Measurements from ENCODE around the gene ZNF462. TPM values are rescaled to one million over a fixed set of nuclear protein-coding genes. Genes with fewer than 3 reads are reported as not detected.

ZNF462 gene
- 11.5 TPM for polyA plus RNA-seq (2013, experiment 1 of 2)
- 11.7 TPM for polyA plus RNA-seq (2013, experiment 2 of 2)

- H3K18ac ChIP-seq (ENCODE audit: low read length): peak within 1 kb of the TSS; percentile 82
- peak within 1 kb of the TSS; percentile 92 for H2BK5ac ChIP-seq (ENCODE audit: low read length)
- no peaks in the 10 kb centered on the region for H3K36me3 ChIP-seq (ENCODE audit: control insufficient read depth, insufficient read depth, low read length)
- no peak within 1 kb of the TSS for H2BK15ac ChIP-seq (replicated peaks; ENCODE audit: low read depth)
- peaks cover 34% of the 10 kb centered on the region for H3K79me2 ChIP-seq (ENCODE audit: control insufficient read depth, insufficient read depth, low read length)
- peak within 1 kb of the TSS; percentile 10 for H2BK120ac ChIP-seq (ENCODE audit: low read depth, low read length)
- peak within 1 kb of the TSS; percentile 85 for H3K27ac ChIP-seq (ENCODE audit: low read depth, low read length)
- no peak within 1 kb of the TSS for H3K4ac ChIP-seq (ENCODE audit: low read depth, low read length)
- no peak within 1 kb of the TSS for H4K5ac ChIP-seq (ENCODE audit: low read length)
- peak within 1 kb of the TSS; percentile 89 for H3K9ac ChIP-seq (ENCODE audit: low read length)
- H3K4me2 ChIP-seq (ENCODE audit: low read length): peak within 1 kb of the TSS; percentile 82
- no peak within 1 kb of the TSS for H2AK5ac ChIP-seq (ENCODE audit: low read length)
- peak; percentile 96 for DNase-seq
- peak within 1 kb of the TSS; percentile 83 for H3K4me3 ChIP-seq (ENCODE audit: low read length)
- H3K23ac ChIP-seq (ENCODE audit: low read length): peak within 1 kb of the TSS; percentile 69
- peaks cover 2% of the 10 kb centered on the region for H3K79me1 ChIP-seq (ENCODE audit: low read length)
- H3K27me3 ChIP-seq (ENCODE audit: insufficient read depth, low read length, poor library complexity): peaks cover 2% of the 10 kb centered on the region
- H3K4me1 ChIP-seq (ENCODE audit: control insufficient read depth, low read depth, low read length): peaks cover 5% of the 10 kb centered on the region
- no peak within 1 kb of the TSS for H4K8ac ChIP-seq (ENCODE audit: low read depth, low read length)
- WGBS (ENCODE audit: extremely low coverage, insufficient coverage, low lambda C conversion rate): no CpG with 5 or more reads among the region's 33 CpGs
- peak within 1 kb of the TSS; percentile 94 for H3K56ac ChIP-seq (ENCODE audit: low read length)
Observed at GRCh38 chr9:106862821-106863720, at the start of gene ZNF462. Gene ZNF462, plus strand, starts transcription at chr9:106863166. Its CDS starts 60,218 bp downstream, at chr9:106923384.

- H3K79me2 ChIP-seq (ENCODE audit: control insufficient read depth, insufficient read depth, low read length): no peaks in the 10 kb centered on the region
- H3K9ac ChIP-seq (ENCODE audit: low read length): no peak overlapping the region
- no peak overlapping the region for H2AK5ac ChIP-seq (ENCODE audit: low read length)
- H4K5ac ChIP-seq (ENCODE audit: low read length): no peak overlapping the region
- DNase-seq: no peak
- H3K27me3 ChIP-seq (ENCODE audit: insufficient read depth, low read length, poor library complexity): no peaks in the 10 kb centered on the region
- H3K56ac ChIP-seq (ENCODE audit: low read length): no peak overlapping the region
- no peaks in the 10 kb centered on the region for H3K36me3 ChIP-seq (ENCODE audit: control insufficient read depth, insufficient read depth, low read length)
- H3K18ac ChIP-seq (ENCODE audit: low read length): no peak overlapping the region
- H2BK5ac ChIP-seq (ENCODE audit: low read length): no peak overlapping the region
- no peaks in the 10 kb centered on the region for H3K4me1 ChIP-seq (ENCODE audit: control insufficient read depth, low read depth, low read length)
- H3K23ac ChIP-seq (ENCODE audit: low read length): no peak overlapping the region
- no peak overlapping the region for H2BK15ac ChIP-seq (replicated peaks; ENCODE audit: low read depth)
- no peak overlapping the region for H3K4ac ChIP-seq (ENCODE audit: low read depth, low read length)
- no peak overlapping the region for H3K27ac ChIP-seq (ENCODE audit: low read depth, low read length)
- WGBS (ENCODE audit: extremely low coverage, insufficient coverage, low lambda C conversion rate): no CpG with 5 or more reads among the region's 2 CpGs
- no peak overlapping the region for H3K4me2 ChIP-seq (ENCODE audit: low read length)
- H3K4me3 ChIP-seq (ENCODE audit: low read length): no peak overlapping the region
- no peak overlapping the region for H4K8ac ChIP-seq (ENCODE audit: low read depth, low read length)
- no peaks in the 10 kb centered on the region for H3K79me1 ChIP-seq (ENCODE audit: low read length)
- H2BK120ac ChIP-seq (ENCODE audit: low read depth, low read length): no peak overlapping the region
Observed at GRCh38 chr9:106816524-106816923, 46.4 kb upstream of the ZNF462 start.

GRCh38 chr9:106818034-106818433, 44.9 kb upstream of the ZNF462 start:
- H3K4me2 ChIP-seq (ENCODE audit: low read length): no peak overlapping the region
- H3K56ac ChIP-seq (ENCODE audit: low read length): no peak overlapping the region
- H3K4me3 ChIP-seq (ENCODE audit: low read length): no peak overlapping the region
- no peaks in the 10 kb centered on the region for H3K79me1 ChIP-seq (ENCODE audit: low read length)
- WGBS (ENCODE audit: extremely low coverage, insufficient coverage, low lambda C conversion rate): no CpG with 5 or more reads among the region's 5 CpGs
- H2BK15ac ChIP-seq (replicated peaks; ENCODE audit: low read depth): no peak overlapping the region
- DNase-seq: no peak
- no peaks in the 10 kb centered on the region for H3K27me3 ChIP-seq (ENCODE audit: insufficient read depth, low read length, poor library complexity)
- no peaks in the 10 kb centered on the region for H3K36me3 ChIP-seq (ENCODE audit: control insufficient read depth, insufficient read depth, low read length)
- no peak overlapping the region for H3K4ac ChIP-seq (ENCODE audit: low read depth, low read length)
- no peak overlapping the region for H2AK5ac ChIP-seq (ENCODE audit: low read length)
- no peak overlapping the region for H3K27ac ChIP-seq (ENCODE audit: low read depth, low read length)
- H3K9ac ChIP-seq (ENCODE audit: low read length): no peak overlapping the region
- H4K5ac ChIP-seq (ENCODE audit: low read length): no peak overlapping the region
- no peak overlapping the region for H3K23ac ChIP-seq (ENCODE audit: low read length)
- H2BK120ac ChIP-seq (ENCODE audit: low read depth, low read length): no peak overlapping the region
- no peak overlapping the region for H3K18ac ChIP-seq (ENCODE audit: low read length)
- no peak overlapping the region for H4K8ac ChIP-seq (ENCODE audit: low read depth, low read length)
- no peak overlapping the region for H2BK5ac ChIP-seq (ENCODE audit: low read length)
- H3K4me1 ChIP-seq (ENCODE audit: control insufficient read depth, low read depth, low read length): no peaks in the 10 kb centered on the region
- H3K79me2 ChIP-seq (ENCODE audit: control insufficient read depth, insufficient read depth, low read length): no peaks in the 10 kb centered on the region

DNA sequence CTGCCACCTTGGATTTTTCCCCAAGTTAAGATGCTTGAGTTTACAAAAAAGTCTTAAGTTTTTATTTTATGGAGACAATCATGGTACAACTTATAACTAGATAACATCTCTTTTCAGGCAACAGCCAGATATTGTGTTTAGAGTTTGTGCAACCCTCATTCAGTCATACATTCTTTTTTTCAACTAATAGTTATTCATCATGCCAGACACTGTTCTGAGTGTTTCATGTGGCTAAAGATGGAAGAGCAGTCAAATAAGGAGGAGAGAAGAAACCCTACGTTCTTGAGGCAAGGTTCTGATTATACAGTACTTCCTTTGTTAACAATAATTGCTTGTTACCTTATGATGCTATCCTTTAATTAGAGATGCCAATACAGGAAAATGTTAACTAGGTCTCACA, 42.1 kb upstream of the ZNF462 start:
- H3K79me2 ChIP-seq (ENCODE audit: control insufficient read depth, insufficient read depth, low read length): no peaks in the 10 kb centered on the region
- no peaks in the 10 kb centered on the region for H3K36me3 ChIP-seq (ENCODE audit: control insufficient read depth, insufficient read depth, low read length)
- H3K79me1 ChIP-seq (ENCODE audit: low read length): no peaks in the 10 kb centered on the region
- H3K4me3 ChIP-seq (ENCODE audit: low read length): no peak overlapping the region
- H3K4me2 ChIP-seq (ENCODE audit: low read length): no peak overlapping the region
- no peak for DNase-seq
- no peak overlapping the region for H2BK15ac ChIP-seq (replicated peaks; ENCODE audit: low read depth)
- no peaks in the 10 kb centered on the region for H3K4me1 ChIP-seq (ENCODE audit: control insufficient read depth, low read depth, low read length)
- no peak overlapping the region for H2BK5ac ChIP-seq (ENCODE audit: low read length)
- H3K4ac ChIP-seq (ENCODE audit: low read depth, low read length): no peak overlapping the region
- H3K18ac ChIP-seq (ENCODE audit: low read length): no peak overlapping the region
- H3K27me3 ChIP-seq (ENCODE audit: insufficient read depth, low read length, poor library complexity): no peaks in the 10 kb centered on the region
- H3K56ac ChIP-seq (ENCODE audit: low read length): no peak overlapping the region
- H3K23ac ChIP-seq (ENCODE audit: low read length): no peak overlapping the region
- WGBS (ENCODE audit: extremely low coverage, insufficient coverage, low lambda C conversion rate): no CpG with 5 or more reads among the region's 1 CpG
- H3K27ac ChIP-seq (ENCODE audit: low read depth, low read length): no peak overlapping the region
- no peak overlapping the region for H2AK5ac ChIP-seq (ENCODE audit: low read length)
- no peak overlapping the region for H3K9ac ChIP-seq (ENCODE audit: low read length)
- H4K5ac ChIP-seq (ENCODE audit: low read length): no peak overlapping the region
- H2BK120ac ChIP-seq (ENCODE audit: low read depth, low read length): no peak overlapping the region
- no peak overlapping the region for H4K8ac ChIP-seq (ENCODE audit: low read depth, low read length)

GRCh38 chr9:106828070-106828469, 34.9 kb upstream of the ZNF462 start:
- Histone ChIP-seq H3K4me2 (ENCODE audit: low read length) (no peak overlapping the region), H3K23ac (ENCODE audit: low read length) (no peak overlapping the region), H2BK15ac (replicated peaks; ENCODE audit: low read depth) (no peak overlapping the region), H3K56ac (ENCODE audit: low read length) (no peak overlapping the region), H2BK120ac (ENCODE audit: low read depth, low read length) (no peak overlapping the region), H2AK5ac (ENCODE audit: low read length) (no peak overlapping the region), H3K27ac (ENCODE audit: low read depth, low read length) (no peak overlapping the region), H3K9ac (ENCODE audit: low read length) (no peak overlapping the region), H3K79me2 (ENCODE audit: control insufficient read depth, insufficient read depth, low read length) (no peaks in the 10 kb centered on the region), H4K5ac (ENCODE audit: low read length) (no peak overlapping the region), H3K36me3 (ENCODE audit: control insufficient read depth, insufficient read depth, low read length) (no peaks in the 10 kb centered on the region), H3K4me1 (ENCODE audit: control insufficient read depth, low read depth, low read length) (no peaks in the 10 kb centered on the region), H4K8ac (ENCODE audit: low read depth, low read length) (no peak overlapping the region), H3K4me3 (ENCODE audit: low read length) (no peak overlapping the region), H3K4ac (ENCODE audit: low read depth, low read length) (no peak overlapping the region), H2BK5ac (ENCODE audit: low read length) (no peak overlapping the region), H3K27me3 (ENCODE audit: insufficient read depth, low read length, poor library complexity) (no peaks in the 10 kb centered on the region), H3K79me1 (ENCODE audit: low read length) (no peaks in the 10 kb centered on the region), H3K18ac (ENCODE audit: low read length) (no peak overlapping the region)
- WGBS (ENCODE audit: extremely low coverage, insufficient coverage, low lambda C conversion rate): no CpG with 5 or more reads among the region's 3 CpGs
- no peak for DNase-seq

All from mesendoderm (in vitro differentiated cells).